Activated CD4-positive, alpha-beta T cell treated with anti-CD3 and anti-CD28 coated beads, Interleukin-2, amount 50 U/mL, for 48 hours (primary cell): ENCODE results near the gene MAN2A1.
"Not testable (repeated sequence)": the region's sequence is repeated elsewhere in the genome, so short reads cannot be mapped to it uniquely, and the experiment has no call there.

Source experiments
- DNase-seq, 2 experiments: peaks; one replicate each; pipeline ENCODE4 v3.0.0-alpha.2; 2020

MAN2A1 gene

DNA sequence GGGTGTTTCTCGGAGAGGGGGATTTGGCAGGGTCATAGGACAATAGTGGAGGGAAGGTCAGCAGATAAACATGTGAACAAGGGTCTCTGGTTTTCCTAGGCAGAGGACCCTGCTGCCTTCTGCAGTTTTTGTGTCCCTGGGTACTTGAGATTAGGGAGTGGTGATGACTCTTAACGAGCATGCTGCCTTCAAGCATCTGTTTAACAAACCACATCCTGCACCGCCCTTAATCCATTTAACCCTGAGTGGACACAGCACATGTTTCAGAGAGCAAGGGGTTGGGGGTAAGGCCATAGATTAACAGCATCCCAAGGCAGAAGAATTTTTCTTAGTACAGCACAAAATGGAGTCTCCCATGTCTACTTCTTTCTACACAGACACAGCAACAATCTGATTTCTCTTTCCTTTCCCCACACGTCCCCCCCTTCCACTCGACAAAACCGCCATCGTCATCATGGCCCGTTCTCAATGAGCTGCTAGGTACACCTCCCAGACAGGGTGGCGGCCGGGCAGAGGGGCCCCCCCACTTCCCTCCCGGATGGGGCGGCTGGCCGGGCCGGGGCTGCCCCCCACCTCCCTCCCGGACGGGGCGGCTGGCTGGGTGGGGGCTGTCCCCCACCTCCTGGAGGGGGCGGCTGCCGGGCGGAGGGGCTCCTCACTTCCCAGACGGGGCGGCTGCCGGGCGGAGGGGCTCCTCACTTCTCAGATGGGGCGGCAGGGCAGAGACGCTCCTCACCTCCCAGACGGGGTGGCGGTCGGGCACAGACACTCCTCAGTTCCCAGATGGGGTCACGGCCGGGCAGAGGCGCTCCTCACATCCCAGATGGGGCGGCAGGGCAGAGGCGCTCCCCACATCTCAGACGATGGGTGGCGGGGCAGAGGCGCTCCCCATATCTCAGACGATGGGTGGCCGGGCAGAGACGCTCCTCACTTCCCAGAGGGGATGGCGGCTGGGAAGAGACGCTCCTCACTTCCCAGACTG, 142.8 kb downstream of the MAN2A1 start:
- DNase-seq, result not testable (repeated sequence)

DNA sequence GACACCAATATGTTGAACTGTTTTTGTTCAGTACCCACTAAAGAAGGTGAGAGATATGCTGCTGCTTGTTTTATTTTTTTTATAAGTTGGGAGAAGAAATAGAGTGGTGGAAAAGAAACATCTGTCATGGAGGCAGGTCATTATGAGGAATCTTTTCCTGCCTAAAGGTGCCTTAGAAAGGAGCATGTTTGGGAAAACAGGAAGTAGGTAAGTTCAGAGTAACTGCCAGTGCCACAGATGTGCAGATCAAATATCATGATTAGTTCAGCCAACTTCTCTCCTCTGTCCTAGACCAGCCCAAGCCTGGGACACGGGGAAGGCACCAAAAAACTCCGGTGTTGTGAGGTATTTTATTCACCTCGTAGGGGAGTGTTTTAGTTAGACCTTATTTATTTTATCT, 144.2 kb downstream of the MAN2A1 start:
- DNase-seq, result no peak

DNA sequence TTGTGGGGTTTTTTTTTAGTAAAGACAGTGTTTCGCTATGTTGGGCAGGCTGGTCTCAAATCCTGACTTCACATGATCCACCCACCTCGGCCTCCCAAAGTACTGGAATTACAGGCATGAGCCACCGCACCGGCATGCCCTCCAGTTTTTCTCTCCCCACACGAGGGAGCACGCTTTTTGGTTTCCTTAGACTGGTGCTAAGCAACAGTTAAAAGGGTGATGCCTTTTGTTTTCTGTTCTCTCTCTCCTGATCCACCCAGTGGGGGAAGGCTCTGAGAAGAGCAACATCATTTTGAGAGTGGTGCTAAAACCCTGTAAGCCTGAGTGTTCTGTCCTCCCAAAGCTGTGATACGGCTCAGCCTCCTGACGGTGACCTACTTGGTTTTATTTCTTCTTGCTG, 146.6 kb downstream of the MAN2A1 start:
- no peak for DNase-seq

DNA sequence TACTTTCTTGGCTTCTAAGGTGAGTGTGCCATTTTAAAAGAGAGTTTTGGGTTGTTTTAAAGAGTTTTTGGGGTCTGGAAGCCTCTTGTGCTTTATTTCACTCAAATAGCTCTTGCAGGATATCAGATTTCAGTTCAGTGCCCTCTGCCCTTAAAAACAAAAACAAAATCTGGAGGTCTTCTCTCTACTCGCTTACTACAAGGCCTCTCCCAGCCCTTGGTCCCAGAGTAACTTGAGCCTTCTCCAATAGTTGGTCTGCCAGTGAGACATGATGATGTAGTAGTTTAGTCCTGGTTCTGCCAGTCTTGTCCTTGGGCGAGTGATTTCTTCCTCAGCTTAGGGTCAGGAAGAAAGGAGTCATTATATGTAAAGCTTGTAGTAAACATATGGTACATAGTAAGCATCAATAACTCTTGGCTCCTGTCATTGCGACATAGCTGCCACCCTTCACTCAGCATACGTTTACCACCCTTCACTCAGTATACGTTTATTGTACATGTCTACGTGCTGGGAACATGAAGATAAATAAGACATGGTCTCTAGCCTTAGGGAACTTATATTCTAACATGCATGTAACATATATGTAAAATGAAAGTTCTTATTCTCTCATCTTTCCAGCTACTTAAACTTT, 147.6 kb downstream of the MAN2A1 start:
- DNase-seq, result no peak

DNA sequence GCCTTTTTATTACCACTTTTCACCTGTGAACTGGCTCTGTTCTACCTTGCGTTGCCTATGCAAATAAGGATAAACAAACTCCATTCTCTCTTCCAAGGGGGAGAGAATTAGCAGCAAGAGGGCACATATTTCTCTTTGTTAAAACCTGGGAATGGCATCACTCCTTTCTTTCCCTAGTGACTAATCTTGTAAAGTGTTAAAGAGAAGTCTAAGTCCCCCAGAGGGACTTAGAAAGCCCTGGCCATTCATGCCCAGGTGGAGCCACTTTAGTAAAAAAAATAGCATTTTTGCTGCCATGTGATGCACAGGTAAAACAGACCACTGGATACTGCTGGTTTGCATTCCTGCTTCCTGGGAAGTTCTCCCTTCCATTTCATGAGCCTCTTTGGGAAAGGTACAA, 148.4 kb downstream of the MAN2A1 start:
- DNase-seq, result no peak

DNA sequence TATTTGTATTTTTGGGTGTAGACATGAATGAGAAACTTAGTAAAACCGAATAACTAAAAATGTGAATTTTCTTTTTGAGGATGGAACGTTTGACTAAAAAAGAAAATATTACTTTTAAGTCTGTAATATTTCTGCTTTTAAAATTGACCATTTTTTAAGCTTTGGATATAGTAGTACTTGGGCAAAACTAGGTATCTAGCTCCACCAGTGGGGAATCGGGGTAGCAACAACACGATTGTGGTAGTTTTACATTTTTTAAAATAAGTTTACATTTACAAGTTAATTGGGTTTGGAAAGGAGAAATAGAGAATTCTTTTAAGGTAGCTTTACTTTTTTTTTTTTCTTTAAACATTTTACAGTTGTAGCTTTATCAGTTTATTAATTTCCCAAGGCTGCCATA, 154.4 kb downstream of the MAN2A1 start:
- DNase-seq, result no peak

DNA sequence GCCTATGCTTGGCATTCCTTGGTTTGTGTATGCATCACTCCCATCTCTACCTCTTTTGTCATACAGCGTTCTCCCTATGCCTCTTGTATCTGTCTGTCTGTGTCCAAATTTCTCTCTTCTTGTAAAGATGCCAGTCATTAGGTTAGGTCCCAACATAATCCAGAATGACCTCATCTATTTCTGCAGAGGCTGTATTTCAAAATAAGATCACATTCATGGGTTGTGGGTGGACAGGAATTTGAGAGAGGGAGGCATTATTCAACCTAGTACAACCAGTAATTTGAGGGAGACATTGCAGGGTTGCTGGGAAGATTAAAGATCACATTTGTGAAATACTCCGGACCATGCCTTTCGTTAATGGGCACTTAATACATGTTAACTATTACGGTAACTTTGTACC, 155.0 kb downstream of the MAN2A1 start:
- no peak for DNase-seq

DNA sequence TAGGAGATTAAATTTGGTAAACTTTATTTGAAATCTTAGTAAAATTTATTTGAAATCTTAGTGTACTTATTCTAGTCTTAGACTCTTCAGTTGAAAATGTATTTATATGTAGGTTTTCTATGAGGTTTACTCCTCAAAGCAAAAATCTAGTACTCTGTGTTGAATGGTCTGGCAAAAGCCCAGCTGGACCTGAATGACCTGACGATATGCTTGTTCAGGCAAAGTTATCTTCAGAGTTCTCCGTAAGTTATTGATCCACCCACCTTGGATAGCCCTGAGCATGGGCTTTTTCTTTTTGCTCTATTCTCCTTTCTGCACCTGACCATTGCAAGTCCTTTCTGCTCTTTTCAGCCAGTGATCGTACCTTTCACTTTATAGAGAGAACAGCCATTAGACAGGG, 158.4 kb downstream of the MAN2A1 start:
- DNase-seq, result no peak

DNA sequence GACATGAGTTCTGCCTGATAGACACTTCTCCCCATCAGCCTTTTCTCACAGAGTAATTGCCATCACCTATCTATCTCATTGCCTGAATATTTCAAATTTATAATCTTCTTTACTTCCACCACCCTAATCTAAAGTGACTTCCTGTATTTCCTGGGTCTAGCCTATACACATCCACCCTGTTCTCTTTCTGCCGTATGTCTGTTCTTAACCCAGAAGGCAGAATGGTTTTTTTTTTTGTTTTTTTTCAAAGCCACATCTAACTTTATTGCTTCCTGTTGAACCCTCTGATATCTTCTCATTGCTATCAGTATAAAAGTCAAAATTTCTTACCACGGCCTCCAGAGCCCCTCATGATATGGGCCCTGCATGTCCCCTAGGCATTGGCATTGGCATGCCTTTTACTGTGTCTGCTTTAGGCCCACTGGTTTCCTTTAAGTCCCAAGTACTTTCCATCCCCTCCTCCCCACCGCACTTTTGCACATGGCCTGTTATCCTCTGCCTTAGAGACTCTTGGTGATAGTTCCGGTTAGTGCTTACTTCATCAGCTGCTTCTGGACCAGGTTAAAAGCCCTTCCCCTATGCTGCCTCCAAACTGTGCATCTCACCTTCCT, 159.9 kb downstream of the MAN2A1 start:
- no peak for DNase-seq

DNA sequence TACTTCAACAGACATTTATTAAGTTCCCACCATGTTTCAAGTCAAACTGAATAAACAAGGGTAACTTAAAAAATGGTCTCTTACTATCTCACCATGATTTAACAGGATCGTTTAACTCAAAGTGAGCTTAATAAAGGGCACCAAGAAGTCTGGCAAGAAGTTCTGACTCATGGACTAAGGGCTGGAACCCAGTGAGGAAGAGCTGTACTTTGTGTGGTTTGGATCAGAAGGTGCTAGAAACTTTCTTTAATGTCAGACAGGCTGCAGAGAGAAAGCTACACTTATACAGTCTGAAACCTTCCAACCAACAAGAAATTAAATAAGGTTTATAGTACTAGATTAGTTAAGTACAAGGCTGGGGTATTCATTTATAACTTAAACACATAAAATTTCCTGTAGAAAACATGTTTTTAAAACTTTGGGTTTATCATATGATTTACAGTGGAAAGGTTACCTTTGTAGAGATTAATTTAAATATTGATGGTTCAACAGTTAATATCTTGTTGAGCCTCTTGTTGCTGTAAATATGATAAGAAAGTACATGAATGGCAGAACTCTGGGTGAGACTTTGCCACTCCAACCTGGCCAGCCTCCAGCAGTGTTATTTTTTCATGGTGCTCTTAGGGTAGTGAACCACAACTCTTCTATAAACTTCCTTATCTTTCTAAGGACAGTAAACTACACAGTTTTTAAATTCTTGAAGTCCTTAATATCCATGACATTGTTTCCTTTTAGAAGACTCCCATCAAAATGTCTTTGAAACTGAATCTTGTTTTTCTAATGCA, 162.8 kb downstream of the MAN2A1 start:
- DNase-seq, result no peak

DNA sequence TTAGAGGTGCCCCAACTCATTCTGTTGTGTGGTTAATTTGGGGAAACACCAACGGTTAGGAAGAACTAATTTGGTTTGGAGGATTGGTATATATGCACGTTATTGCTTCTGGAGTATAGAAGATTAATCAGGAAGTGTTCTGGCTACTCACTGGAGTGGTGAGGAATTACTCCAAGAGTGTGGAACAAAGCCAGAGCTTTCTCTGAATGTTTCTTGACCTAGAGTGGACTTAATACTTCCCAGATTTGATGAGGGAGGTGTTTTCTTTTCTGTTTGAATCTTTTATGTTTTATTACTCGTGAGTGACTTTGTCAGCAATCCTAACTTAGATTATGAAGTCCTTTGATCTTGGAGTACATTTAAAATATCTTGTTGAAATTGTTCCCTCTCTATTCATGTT, 163.7 kb downstream of the MAN2A1 start:
- no peak for DNase-seq

DNA sequence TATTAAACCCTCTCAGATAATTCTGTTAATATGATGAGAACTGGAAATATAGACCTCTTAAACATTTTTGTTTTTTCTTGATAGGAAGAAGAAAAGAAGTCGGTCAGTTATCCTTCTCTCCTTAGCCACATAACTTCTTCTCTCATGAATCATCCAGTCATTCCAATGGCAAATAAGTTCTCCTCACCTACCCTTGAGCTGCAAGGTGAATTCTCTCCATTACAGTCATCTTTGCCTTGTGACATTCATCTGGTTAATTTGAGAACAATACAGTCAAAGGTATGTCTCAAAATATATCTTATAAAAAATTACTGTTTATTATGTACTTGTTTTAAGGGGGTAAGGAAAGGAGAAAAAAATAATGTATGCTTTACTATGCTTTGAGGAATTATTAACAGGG, 165.3 kb downstream of the MAN2A1 start:
- DNase-seq, result no peak

DNA sequence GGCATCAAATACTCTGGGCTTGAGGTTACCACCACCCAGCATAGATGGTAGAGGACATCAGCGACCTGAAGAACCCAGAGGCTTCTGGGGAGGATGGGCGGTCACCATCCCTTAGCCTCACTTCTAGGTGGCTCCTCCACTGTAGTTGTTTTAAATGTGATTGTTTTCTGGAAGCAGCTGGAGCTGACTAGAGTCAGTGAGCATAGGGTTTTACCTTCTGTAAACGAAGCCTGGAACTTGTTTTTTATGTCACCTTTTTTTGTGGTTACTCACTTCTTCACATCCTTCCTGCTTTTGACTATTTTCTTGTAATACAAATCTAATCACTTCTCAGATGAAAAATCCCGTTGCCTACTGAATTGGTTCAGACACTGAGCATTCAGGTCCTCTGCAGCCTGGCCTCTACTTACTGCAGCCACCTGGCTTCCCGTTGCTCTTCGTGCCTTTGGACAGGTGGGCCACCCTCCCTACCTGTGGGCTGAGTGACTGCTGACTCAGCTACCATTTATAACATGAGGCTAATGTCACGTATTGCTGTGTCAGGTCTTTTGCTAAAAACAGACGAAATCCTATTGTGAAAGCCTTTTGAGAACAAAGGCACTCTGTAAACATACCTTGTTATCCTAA, 167.8 kb downstream of the MAN2A1 start:
- no peak for DNase-seq

DNA sequence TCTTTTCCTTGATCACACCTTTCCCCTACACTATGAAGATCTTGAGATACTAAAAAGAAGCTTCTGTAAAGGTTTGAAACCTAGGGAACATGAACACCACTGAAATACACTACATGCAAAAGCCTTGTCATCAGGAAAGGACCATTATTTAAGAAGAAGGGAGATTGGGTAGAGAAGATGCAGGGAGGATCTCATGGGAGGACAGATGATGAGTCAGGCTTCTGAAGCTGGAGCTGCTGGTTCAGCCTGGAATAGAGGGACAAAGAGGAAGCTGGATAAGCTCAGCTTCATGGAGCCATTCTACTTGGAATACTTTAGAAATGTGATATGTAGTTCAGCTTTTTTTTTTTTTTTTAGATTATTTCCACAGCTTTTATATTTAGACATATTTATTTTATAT, 169.8 kb downstream of the MAN2A1 start:
- no peak for DNase-seq

DNA sequence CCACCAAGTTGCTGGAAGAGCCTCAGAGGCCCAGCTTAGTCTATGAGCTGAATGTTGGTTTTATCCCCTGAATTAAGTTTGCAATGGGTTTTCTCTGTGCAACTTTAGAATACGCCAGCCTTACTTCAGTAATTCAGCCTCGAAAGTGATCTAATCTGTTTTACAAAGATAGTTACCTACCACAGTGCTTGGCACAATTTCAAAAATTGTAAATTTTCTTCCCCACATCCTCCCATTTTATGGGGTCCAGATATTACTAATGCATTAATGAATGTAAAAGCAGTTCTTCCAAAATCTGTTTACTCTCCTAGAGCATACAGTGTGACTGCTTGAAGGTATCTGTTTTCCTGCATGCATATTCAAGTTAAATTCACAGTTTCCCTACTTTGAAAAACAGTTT, 172.6 kb downstream of the MAN2A1 start:
- DNase-seq, result no peak

DNA sequence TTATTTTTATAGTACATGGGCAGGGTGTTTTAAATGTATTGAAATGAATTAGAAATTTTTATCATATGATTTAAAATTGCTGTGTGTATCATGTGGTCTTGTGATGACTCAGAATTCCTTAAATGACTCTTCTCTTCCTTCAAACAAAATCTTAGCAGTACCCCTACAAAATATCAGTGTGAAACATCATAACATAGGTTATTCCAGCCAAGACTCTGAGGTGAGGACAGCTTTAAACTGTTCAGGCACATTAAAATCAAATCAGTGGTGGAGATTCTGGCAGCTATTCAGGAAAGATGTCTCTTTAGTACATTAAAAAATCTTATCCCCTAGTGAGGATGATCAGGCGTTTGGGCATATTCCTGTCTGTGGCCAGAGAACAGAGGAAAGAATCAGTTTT, 174.0 kb downstream of the MAN2A1 start:
- DNase-seq, result no peak

DNA sequence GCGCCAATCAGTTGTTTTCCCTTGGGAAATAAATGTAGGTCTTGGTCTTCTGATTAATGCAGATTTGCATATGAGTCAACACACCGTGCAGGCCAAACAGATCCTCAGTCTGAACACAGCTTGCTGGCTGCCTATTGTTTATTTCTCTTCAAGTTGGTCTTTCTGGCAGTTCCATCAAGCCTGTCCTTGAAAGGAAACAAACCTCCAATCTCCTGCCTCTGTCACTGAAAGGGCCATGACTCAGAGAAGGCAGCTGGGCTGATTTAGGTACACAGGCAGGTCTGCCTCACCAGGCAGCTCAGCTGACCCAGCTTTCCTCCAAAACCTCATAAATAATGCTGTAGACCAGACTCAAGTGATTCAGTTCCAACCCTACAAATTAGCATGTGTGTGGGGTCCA, 175.9 kb downstream of the MAN2A1 start:
- DNase-seq, result no peak

DNA sequence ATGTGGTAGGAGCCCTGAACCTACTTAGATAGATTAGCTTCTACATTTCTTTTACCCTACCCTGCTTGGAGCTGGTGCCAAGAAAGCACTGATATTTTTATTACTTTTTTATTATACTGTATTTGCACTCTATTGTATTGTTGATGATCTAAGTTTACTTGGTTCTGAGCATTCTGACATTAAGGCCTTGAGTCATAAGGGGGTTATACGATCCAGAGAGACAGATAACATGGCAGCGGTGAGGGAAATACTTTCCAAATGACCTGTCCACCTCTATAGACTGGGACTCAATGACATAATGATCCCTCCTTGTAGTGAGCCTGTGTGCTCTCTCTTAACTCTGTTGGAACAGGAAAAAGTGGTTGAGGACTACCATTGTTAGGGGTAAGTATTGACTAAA, 176.3 kb downstream of the MAN2A1 start:
- no peak for DNase-seq

DNA sequence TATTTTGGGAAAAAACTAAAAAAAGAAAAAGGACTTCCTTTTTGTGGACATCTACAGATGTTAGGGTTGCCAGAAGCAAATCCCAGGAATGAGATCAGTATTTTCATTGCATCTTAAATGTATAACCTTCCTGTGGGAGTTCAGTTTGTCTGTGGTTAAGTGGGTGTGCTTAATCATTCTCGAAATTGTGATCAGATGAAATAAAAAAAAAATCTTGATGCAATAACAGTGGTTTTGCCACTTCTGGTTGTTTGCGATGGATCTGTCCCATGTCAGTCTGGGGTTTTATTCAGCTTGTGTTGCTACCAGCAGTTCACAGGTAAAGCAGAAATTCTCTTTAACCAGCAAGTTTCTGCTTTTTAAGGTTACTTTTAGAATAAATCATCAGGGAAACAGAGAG, 179.0 kb downstream of the MAN2A1 start:
- no peak for DNase-seq

DNA sequence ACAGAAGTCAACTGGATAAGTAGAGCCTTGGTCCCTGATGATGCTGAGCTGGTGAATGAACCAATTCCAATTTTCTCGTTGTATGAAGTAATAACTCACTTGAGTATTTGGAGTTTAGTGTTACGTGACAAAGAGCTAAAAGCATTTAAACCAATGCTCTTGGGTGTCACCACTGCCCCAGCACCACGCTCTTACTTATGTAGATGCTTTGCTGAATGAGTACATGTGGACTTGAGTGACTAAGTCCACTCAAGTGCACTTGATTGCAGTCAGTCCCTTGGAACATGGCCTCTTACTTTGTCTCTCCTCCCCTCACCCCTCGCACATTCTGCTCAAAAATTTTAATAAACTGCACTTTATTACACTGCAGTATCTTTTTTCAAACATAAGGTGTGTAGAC, 184.0 kb downstream of the MAN2A1 start:
- DNase-seq, result no peak

DNA sequence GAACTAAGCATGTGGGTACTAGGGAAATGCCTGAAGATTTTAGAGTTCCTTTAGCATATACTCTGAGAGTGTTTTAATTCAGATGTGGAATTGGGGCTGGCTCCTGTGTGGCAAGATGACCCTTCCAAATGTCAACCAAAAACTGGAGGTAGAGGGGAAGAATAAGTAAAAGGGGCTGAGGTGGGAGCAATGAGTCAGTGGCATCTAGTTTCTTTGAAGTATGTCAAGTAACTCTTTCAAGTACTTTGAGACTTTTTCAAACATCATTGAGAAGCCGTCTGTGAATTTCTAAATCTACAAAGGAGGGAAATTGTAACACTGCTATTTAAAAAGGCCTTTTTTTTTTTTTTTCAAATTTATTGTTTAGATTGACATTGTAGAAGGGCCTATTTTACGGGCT, 184.4 kb downstream of the MAN2A1 start:
- DNase-seq, result no peak

DNA sequence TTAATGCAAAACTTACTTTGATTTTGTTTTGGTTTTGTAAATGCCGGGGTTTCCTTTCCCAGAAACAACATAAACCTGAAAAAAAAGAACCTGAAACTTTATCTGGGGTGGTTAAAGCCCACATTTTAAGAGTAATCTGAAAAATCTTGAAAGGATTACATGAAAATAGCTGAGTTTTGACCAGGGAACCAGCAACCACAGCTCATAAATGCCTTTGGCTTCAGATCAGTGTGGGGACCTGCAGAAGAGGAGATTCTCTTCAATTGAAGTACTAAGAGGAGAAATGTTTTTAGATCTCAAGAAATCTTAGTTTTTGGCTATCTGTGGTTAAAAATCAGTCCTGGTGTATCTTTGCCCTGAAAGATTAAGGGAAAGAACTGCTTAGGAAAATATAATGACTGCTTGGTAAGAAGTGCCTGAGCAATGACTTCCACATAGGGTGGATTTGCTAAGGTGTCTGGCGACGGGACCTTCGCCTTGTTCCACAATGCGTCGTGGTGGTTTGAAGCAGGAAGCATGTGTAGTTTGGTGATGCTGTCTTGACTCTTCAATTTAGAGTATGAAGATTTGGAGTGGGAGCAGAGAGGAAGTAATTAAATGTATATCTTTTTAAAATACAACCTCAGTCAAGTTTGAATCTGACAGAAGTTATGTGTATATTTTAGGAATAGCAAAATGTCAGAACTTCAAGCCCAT, 186.5 kb downstream of the MAN2A1 start:
- no peak for DNase-seq
